Stimulated activated naive CD4-positive, alpha-beta T cell treated with Interleukin-2 at 50 U/mL for 16 hours (primary cell): ENCODE measurements around the gene HS6ST3.

ENCODE experiments used
- DNase-seq: peaks from one replicate; lab custom pipeline; 2025; lab: John Stamatoyannopoulos, UW

Gene HS6ST3

GRCh38 chr13:96836733-96837132, 746.8 kb downstream of the HS6ST3 start:
- no peak for DNase-seq

GRCh38 chr13:96837809-96838208, 747.9 kb downstream of the HS6ST3 start:
- no peak for DNase-seq

- DNase-seq: no peak
Measured at GRCh38 chr13:96844195-96844594, 754.3 kb downstream of the HS6ST3 start.

DNA sequence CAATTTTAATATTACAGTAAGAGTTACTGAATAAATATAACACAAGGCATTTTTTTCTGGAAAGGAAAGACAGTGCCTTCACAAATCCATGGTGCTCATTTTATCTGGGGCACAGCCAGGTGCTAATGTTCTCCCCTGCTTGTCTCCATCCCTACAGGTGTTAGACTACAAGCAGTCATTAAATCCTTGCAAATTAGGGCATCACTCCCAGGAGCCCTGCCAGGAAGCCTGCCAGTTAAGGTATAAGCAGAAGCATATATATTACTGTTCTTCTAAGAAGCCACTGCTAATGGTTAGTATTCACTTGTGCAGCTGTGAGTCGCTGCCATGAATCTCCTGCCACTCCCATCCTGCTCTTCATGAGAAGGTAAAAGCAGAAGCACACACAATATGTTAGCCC, 754.7 kb downstream of the HS6ST3 start:
- no peak for DNase-seq

DNA sequence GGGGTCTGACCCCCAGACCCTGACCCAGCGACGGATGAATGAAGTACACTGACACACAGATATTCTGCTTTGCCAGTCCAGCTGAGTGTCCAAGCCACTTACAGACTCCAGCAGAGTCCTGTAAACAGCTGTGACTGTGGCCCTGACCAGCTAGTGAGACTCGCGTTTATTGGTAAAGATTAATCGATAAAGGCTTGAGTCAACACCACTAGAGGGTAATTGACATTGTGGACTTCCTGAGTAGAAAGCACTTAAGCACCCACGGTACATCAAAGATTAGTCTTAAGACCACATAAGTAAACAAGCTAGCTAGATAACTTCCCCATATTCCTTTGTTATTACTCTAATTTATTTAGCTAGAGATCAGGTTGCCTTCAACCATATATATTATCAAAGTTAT, 758.4 kb downstream of the HS6ST3 start:
- no peak for DNase-seq

- DNase-seq: no peak
Measured at GRCh38 chr13:96849091-96849490, 759.2 kb downstream of the HS6ST3 start.

- DNase-seq: no peak
Measured at GRCh38 chr13:96850538-96851145, 760.7 kb downstream of the HS6ST3 start.

- DNase-seq: no peak
Measured at GRCh38 chr13:96851856-96852445, 762.0 kb downstream of the HS6ST3 start.

- DNase-seq: no peak
Measured at GRCh38 chr13:96858133-96858826, 768.4 kb downstream of the HS6ST3 start.

DNA sequence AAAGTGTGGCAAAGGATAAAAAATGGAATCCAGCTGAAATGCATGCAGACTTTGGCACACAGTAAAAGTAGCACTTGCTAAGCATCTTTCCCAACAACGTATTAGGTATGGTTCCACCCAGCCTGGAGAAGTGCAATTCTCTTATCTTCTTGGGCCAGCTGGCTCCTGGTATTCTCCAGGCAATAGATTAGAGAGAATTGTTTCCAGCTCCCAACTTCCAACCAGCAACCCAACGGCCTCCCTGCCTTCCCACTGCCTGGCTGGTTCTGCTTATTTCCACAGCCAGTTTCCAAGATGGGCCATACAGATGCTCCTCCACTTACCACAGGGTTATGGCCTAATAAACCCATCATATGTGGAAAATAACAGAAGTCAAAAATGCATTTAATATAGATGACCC, 771.0 kb downstream of the HS6ST3 start:
- no peak for DNase-seq

- no peak for DNase-seq
Measured at GRCh38 chr13:96862093-96862492, 772.2 kb downstream of the HS6ST3 start.

DNA sequence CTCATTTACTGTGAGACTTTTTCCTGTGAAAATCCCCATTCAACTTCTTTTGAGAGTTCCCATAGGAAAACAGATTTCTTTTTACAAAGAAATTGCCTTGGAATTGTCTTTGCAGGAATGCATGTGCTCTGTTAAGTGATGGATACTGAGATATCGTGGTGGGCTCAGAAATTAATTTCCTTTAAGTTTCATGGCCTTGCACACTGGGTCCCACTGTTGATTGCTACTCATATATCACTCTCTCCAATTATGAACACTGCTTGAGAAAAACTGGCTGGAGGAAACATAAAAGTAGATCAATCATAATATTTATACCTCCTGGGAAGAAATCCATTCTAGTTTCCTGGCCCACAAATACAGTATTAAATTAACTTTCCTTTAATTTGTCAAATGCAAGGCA, 773.1 kb downstream of the HS6ST3 start:
- DNase-seq: no peak

GRCh38 chr13:96871469-96871868, 781.6 kb downstream of the HS6ST3 start:
- DNase-seq: no peak

- DNase-seq: no peak
Measured at GRCh38 chr13:96880419-96880818, 790.5 kb downstream of the HS6ST3 start.
